NAMALWA (cell line): Measurements from ENCODE around the gene CIZ1.
A peak's percentile ranks its signal among the peaks of the same experiment; 100 is the strongest.

ENCODE experiments used
- DNase-seq: peaks from one replicate; pipeline ENCODE4 v3.0.0-alpha.2; 2015; ENCODE audit warnings: low spot score

Gene CIZ1

GRCh38 chr9:128163027-128163515 lies 28.3 kb downstream of the CIZ1 start:
- no peak for DNase-seq

GRCh38 chr9:128162215-128163026 lies 29.0 kb downstream of the CIZ1 start:
- no peak for DNase-seq

- DNase-seq, result no peak
Observed at GRCh38 chr9:128161215-128161902, 30.0 kb downstream of the CIZ1 start.

- peak; percentile 61 for DNase-seq
Observed at GRCh38 chr9:128160603-128160987, 30.8 kb downstream of the CIZ1 start.

- peak; percentile 89 for DNase-seq
Observed at GRCh38 chr9:128159784-128160602, 31.4 kb downstream of the CIZ1 start, which contains the start of gene BBLN. Gene BBLN (plus strand): TSS chr9:128160265. CDS start chr9:128160408, 143 bp downstream.

GRCh38 chr9:128159522-128159783 lies 31.9 kb downstream of the CIZ1 start:
- DNase-seq, result peak; percentile 31

- DNase-seq, result no peak
Observed at GRCh38 chr9:128155736-128156500, 35.5 kb downstream of the CIZ1 start.

GRCh38 chr9:128153947-128154695 lies 37.3 kb downstream of the CIZ1 start:
- no peak for DNase-seq

- DNase-seq, result no peak
Observed at GRCh38 chr9:128153060-128153946, 38.1 kb downstream of the CIZ1 start.

GRCh38 chr9:128152133-128153059 lies 39.0 kb downstream of the CIZ1 start:
- no peak for DNase-seq

GRCh38 chr9:128151309-128152132 lies 39.9 kb downstream of the CIZ1 start:
- DNase-seq, result no peak

- peak; percentile 63 for DNase-seq
Observed at GRCh38 chr9:128150594-128151308, 40.6 kb downstream of the CIZ1 start.

GRCh38 chr9:128149951-128150593 lies 41.3 kb downstream of the CIZ1 start:
- no peak for DNase-seq

GRCh38 chr9:128149001-128149701 lies 42.2 kb downstream of the CIZ1 start, which contains the start of gene LCN2:
Gene LCN2 (plus strand): TSS chr9:128149453. CDS start chr9:128149526, 73 bp downstream.
- no peak for DNase-seq

GRCh38 chr9:128148509-128149000 lies 42.8 kb downstream of the CIZ1 start:
- no peak for DNase-seq

GRCh38 chr9:128146591-128147120 lies 44.7 kb downstream of the CIZ1 start:
- DNase-seq, result no peak
